ENCODE data around the gene TP73. TPM values are rescaled to one million over a fixed set of nuclear protein-coding genes. Genes with fewer than 3 reads are reported as not detected.

TP73 gene
- total RNA-seq, 2 donors from 2014 or later = 0.29 to 0.42 TPM

GRCh38 chr1:3749512-3749911, 97.2 kb downstream of the TP73 start:
- intact Hi-C loops (cut with DNase I) = no loop called here
- Histone ChIP-seq H3K27me3 (no peaks in the 10 kb centered on the region), H3K4me1 (peaks cover 8% of the 10 kb centered on the region), H3K9ac (ENCODE audit: low read depth in 2 of 2, low read length in 2 of 2) (no peak overlapping the region), H3K27ac (no peak overlapping the region), H3K9me3 (no peaks in the 10 kb centered on the region), H3K36me3 (no peaks in the 10 kb centered on the region), H3K4me3 (no peak overlapping the region)
- no peak for TF ChIP-seq CTCF (IDR thresholded peaks at IDR 0.05)
- no peak for DNase-seq

GRCh38 chr1:3750741-3751140, 98.4 kb downstream of the TP73 start:
- intact Hi-C loops (cut with DNase I) = no loop called here
- no peak for TF ChIP-seq CTCF (IDR thresholded peaks at IDR 0.05)
- no peak overlapping the region for H3K27ac ChIP-seq
- H3K4me1 ChIP-seq = peaks cover 8% of the 10 kb centered on the region
- no peak overlapping the region for H3K4me3 ChIP-seq
- no peaks in the 10 kb centered on the region for H3K9me3 ChIP-seq
- no peaks in the 10 kb centered on the region for H3K36me3 ChIP-seq
- no peak overlapping the region for H3K9ac ChIP-seq (ENCODE audit: low read depth in 2 of 2, low read length in 2 of 2)
- no peaks in the 10 kb centered on the region for H3K27me3 ChIP-seq
- DNase-seq = no peak

- TF ChIP-seq CTCF (IDR thresholded peaks at IDR 0.05) = no peak
- Histone ChIP-seq H3K9me3 (no peaks in the 10 kb centered on the region), H3K4me1 (peaks cover 7% of the 10 kb centered on the region), H3K36me3 (no peaks in the 10 kb centered on the region), H3K9ac (ENCODE audit: low read depth in 2 of 2, low read length in 2 of 2) (no peak within 1 kb of the TSS), H3K27ac (no peak within 1 kb of the TSS), H3K4me3 (no peak within 1 kb of the TSS), H3K27me3 (no peaks in the 10 kb centered on the region)
- no peak for DNase-seq
- intact Hi-C loops (cut with DNase I) = no loop called here
These were observed 100.2 kb downstream of the TP73 start, which contains the start of gene CCDC27 for GRCh38 chr1:3752400-3752945. Gene CCDC27 (plus strand): TSS chr1:3752450. CDS start chr1:3752482, 32 bp downstream.

- no peak overlapping the region for H3K27ac ChIP-seq
- no peak overlapping the region for H3K4me3 ChIP-seq
- H3K9me3 ChIP-seq = no peaks in the 10 kb centered on the region
- intact Hi-C loops (cut with DNase I) = no loop called here
- DNase-seq = no peak
- H3K9ac ChIP-seq (ENCODE audit: low read depth in 2 of 2, low read length in 2 of 2) = no peak overlapping the region
- H3K27me3 ChIP-seq = no peaks in the 10 kb centered on the region
- no peaks in the 10 kb centered on the region for H3K4me1 ChIP-seq
- TF ChIP-seq CTCF (IDR thresholded peaks at IDR 0.05) = no peak
- H3K36me3 ChIP-seq = no peaks in the 10 kb centered on the region
These were observed 101.5 kb downstream of the TP73 start for GRCh38 chr1:3753656-3754454.

GRCh38 chr1:3756394-3756793, 104.1 kb downstream of the TP73 start:
- Histone ChIP-seq H3K36me3 (no peaks in the 10 kb centered on the region), H3K9ac (ENCODE audit: low read depth in 2 of 2, low read length in 2 of 2) (no peak overlapping the region), H3K27me3 (no peaks in the 10 kb centered on the region), H3K9me3 (no peaks in the 10 kb centered on the region), H3K4me1 (no peaks in the 10 kb centered on the region), H3K27ac (no peak overlapping the region), H3K4me3 (no peak overlapping the region)
- intact Hi-C loops (cut with DNase I) = no loop called here
- no peak for TF ChIP-seq CTCF (IDR thresholded peaks at IDR 0.05)
- DNase-seq = no peak

Measured in colonic mucosa (tissue), 4 donors.